K562 (cell line): ENCODE measurements around the gene VAC14. TPM values are rescaled to one million over a fixed set of nuclear protein-coding genes. Genes with fewer than 3 reads are reported as not detected.

ENCODE experiments used
- BRCA1 ChIP-seq, 2 experiments: fragments of 450-650 bp in 1 of 2; sonication (generic) in 1 of 2; formaldehyde crosslinking in 1 of 2; IDR thresholded peaks; 2 replicates each; pipeline versions ENCODE4 v1.5.0 to v1.6.1; 2017 to 2020; ENCODE audit warnings: mild to moderate bottlenecking in 1 of 2, missing genetic modification reagents in 1 of 2
- CREB3L1 ChIP-seq: fragments of 450-650 bp; IDR thresholded peaks from 2 replicates; pipeline ENCODE4 v1.6.1; 2014; ENCODE audit warnings: low read depth, mild to moderate bottlenecking, moderate library complexity, borderline replicate concordance
- CTBP1 ChIP-seq: fragments of 450-650 bp; IDR thresholded peaks from 2 replicates; pipeline ENCODE4 v1.6.1; 2016; ENCODE audit warnings: borderline replicate concordance
- ELF4 ChIP-seq: fragments of 450-650 bp; formaldehyde crosslinking; IDR thresholded peaks from 2 replicates; pipeline ENCODE4 v1.4.0; 2022; ENCODE audit warnings: missing genetic modification characterization
- FOXM1 ChIP-seq, 2 experiments: fragments of 450-650 bp in 1 of 2; sonication (generic) in 1 of 2; formaldehyde crosslinking in 1 of 2; IDR thresholded peaks; 2 replicates each; pipeline versions ENCODE4 v1.6.1 to v1.9.0; 2017 to 2022; ENCODE audit warnings: low read depth in 2 of 2, mild to moderate bottlenecking in 2 of 2, missing genetic modification reagents in 1 of 2, moderate library complexity in 1 of 2
- FOXP1 ChIP-seq: sonication (generic); formaldehyde crosslinking; IDR thresholded peaks from 2 replicates; pipeline ENCODE4 v1.8.0; 2022; ENCODE audit warnings: mild to moderate bottlenecking, missing genetic modification reagents
- HLTF ChIP-seq: fragments of 450-650 bp; IDR thresholded peaks from 2 replicates; pipeline ENCODE4 v1.6.1; 2016
- HNRNPL ChIP-seq: fragments of 200-400 bp; formaldehyde crosslinking; IDR thresholded peaks from 2 replicates; pipeline ENCODE4 v1.6.1; 2017; ENCODE audit warnings: low read depth, mild to moderate bottlenecking, low read length
- JUN ChIP-seq, 2 experiments: sonication (generic) in 1 of 2; formaldehyde crosslinking in 1 of 2; IDR thresholded peaks; 2 replicates each; pipeline versions ENCODE4 v1.6.1 to v1.8.0; 2012 to 2022; ENCODE audit warnings: borderline replicate concordance in 2 of 2, mild to moderate bottlenecking in 2 of 2, improper control_type of control experiment in 1 of 2, low read depth in 1 of 2, low read length in 1 of 2, missing genetic modification reagents in 1 of 2
- MAZ ChIP-seq, 2 experiments: fragments of 450-650 bp in 1 of 2; sonication (generic) in 1 of 2; formaldehyde crosslinking; IDR thresholded peaks in 1 of 2; conservative IDR thresholded peaks in 1 of 2; 2 replicates each; pipeline versions ENCODE4 v1.4.0 to v1.5.0; 2020; ENCODE audit warnings: mild to moderate bottlenecking in 1 of 2, missing genetic modification reagents in 1 of 2
- MEF2D ChIP-seq: conservative IDR thresholded peaks from 2 replicates; pipeline ENCODE4 v1.6.1; 2016; ENCODE audit warnings: low read depth, missing genetic modification characterization, missing compliant biosample characterization
- MTA2 ChIP-seq: fragments of 450-650 bp; IDR thresholded peaks from 2 replicates; pipeline ENCODE4 v1.6.1; 2016; ENCODE audit warnings: low read depth
- MTA3 ChIP-seq: fragments of 450-650 bp; formaldehyde crosslinking; IDR thresholded peaks from 2 replicates; pipeline ENCODE4 v1.6.1; 2017; ENCODE audit warnings: mild to moderate bottlenecking, borderline replicate concordance
- NCOA1 ChIP-seq: fragments of 450-650 bp; IDR thresholded peaks from 2 replicates; pipeline ENCODE4 v1.6.1; 2016; ENCODE audit warnings: low read depth
- POLR2B ChIP-seq: fragments of 450-650 bp; IDR thresholded peaks from 2 replicates; pipeline ENCODE4 v1.6.1; 2018; ENCODE audit warnings: low read depth; ENCODE audit not compliant: partially characterized antibody
- SREBF2 ChIP-seq: sonication (generic); formaldehyde crosslinking; IDR thresholded peaks from 2 replicates; pipeline ENCODE4 v1.4.0; 2020; ENCODE audit warnings: mild to moderate bottlenecking, missing genetic modification reagents
- TAF15 ChIP-seq: fragments of 200-400 bp; formaldehyde crosslinking; IDR thresholded peaks from 2 replicates; pipeline ENCODE4 v1.6.1; 2017; ENCODE audit warnings: mild to moderate bottlenecking, low read depth, low read length, moderate library complexity
- WHSC1 ChIP-seq: IDR thresholded peaks from one replicate; pipeline ENCODE4 v1.6.1; 2012; ENCODE audit warnings: low read length, control low read depth, inconsistent platforms
- ZFP36 ChIP-seq: fragments of 150-350 bp; IDR thresholded peaks from 2 replicates; pipeline ENCODE4 v1.6.1; 2018; ENCODE audit warnings: low read length, low read depth; ENCODE audit not compliant: partially characterized antibody
- ZNF639 ChIP-seq, 2 experiments: fragments of 200-800 bp in 1 of 2; sonication (Bioruptor generic) in 1 of 2; sonication (generic) in 1 of 2; formaldehyde crosslinking in 1 of 2; IDR thresholded peaks in 1 of 2; conservative IDR thresholded peaks in 1 of 2; 2 replicates each; pipeline versions ENCODE4 v1.5.0 to v1.6.1; 2016 to 2020; ENCODE audit warnings: missing compliant biosample characterization in 1 of 2, missing genetic modification characterization in 1 of 2, missing genetic modification reagents in 1 of 2
- ZNF740 ChIP-seq, 3 experiments: fragments of 200-800 bp in 1 of 3; sonication (Bioruptor generic) in 1 of 3; sonication (generic) in 1 of 3; formaldehyde crosslinking in 1 of 3; IDR thresholded peaks; 2 replicates each; pipeline versions ENCODE4 v1.6.1 to v1.8.0; 2016 to 2022; ENCODE audit warnings: mild to moderate bottlenecking in 2 of 3, missing compliant biosample characterization in 2 of 3, missing genetic modification characterization in 2 of 3, missing genetic modification reagents in 1 of 3
- polyA plus RNA-seq, 8 experiments: library from polyadenylated mRNA; depleted of rRNA in 4 of 8; stranded (reverse) in 5 of 8; unstranded in 3 of 8; fragments of >200 nt; fragmentation: Nextera tagmentation in 2 of 8; fragmentation: Illumina TruSeq in 1 of 8; extraction: Ambion mirVana in 2 of 8; extraction: Trizol in 1 of 8; gene quantifications; 2 replicates each; pipeline versions ENCODE4 v1.2.1 to v1.2.3, GENCODE V29; 2011 to 2014; ENCODE audit warnings: inconsistent platforms in 1 of 8, missing spikeins in 1 of 8
- total RNA-seq, 7 experiments: library from RNA; depleted of rRNA in 6 of 7; stranded (reverse); fragments of >200 nt in 6 of 7; fragmentation: Illumina TruSeq in 2 of 7; extraction: Trizol in 2 of 7; gene quantifications; 2 replicates each; pipeline versions ENCODE4 v1.2.1 to v1.2.3, GENCODE V29; 2011 to 2021; ENCODE audit warnings: low replicate concordance in 1 of 7

The VAC14 gene
- total and polyA plus RNA-seq, 9 of the 15 experiments (the other 6 are each of a cell fraction or from before 2014, with no cell fraction given): 1.3 to 41.6 (median 26.6) TPM

GRCh38 chr16:70695331-70696070 is 105.5 kb downstream of the VAC14 start (continued):
- TF ChIP-seq FOXP1 (CRISPR knock-in tag): peak; percentile 73; the same call in 1 of the 2 replicates
- TF ChIP-seq SREBF2 (CRISPR knock-in tag): no peak
- peak; percentile 12; the same call in 1 of the 2 replicates for TF ChIP-seq JUN (IDR thresholded peaks at IDR 0.05; ENCODE audit: borderline replicate concordance, low read depth, low read length)
- 0 out of 2 replicates have a peak, but pooled peaks have one; percentile 49 for TF ChIP-seq JUN (CRISPR knock-in tag; IDR thresholded peaks at IDR 0.05; ENCODE audit: borderline replicate concordance)
- peak; percentile 46; the same call in 1 of the 2 replicates for TF ChIP-seq FOXM1 (IDR thresholded peaks at IDR 0.05; ENCODE audit: low read depth)
- TF ChIP-seq FOXM1 (CRISPR knock-in tag; IDR thresholded peaks at IDR 0.05; ENCODE audit: low read depth): no peak
- TF ChIP-seq NCOA1: peak; percentile 54; the same call in 1 of the 2 replicates
- no peak for TF ChIP-seq WHSC1
- TF ChIP-seq ZNF740 (CRISPR knock-in tag; IDR thresholded peaks at IDR 0.05): peak; percentile 83; the same call in 1 of the 2 replicates
- no peak for TF ChIP-seq ZNF740 (tag; IDR thresholded peaks at IDR 0.05)
- TF ChIP-seq CREB3L1: peak; percentile 41; the same call in 1 of the 2 replicates
- 0 out of 2 replicates have a peak, but pooled peaks have one; percentile 45 for TF ChIP-seq MEF2D (tag)
- peak; percentile 54; the same call in 1 of the 2 replicates for TF ChIP-seq HLTF
- peak; percentile 89 for TF ChIP-seq CTBP1
- no peak for TF ChIP-seq TAF15
- TF ChIP-seq BRCA1 (IDR thresholded peaks at IDR 0.05): no peak
- TF ChIP-seq BRCA1 (CRISPR knock-in tag; IDR thresholded peaks at IDR 0.05): no peak
- no peak for TF ChIP-seq POLR2B
- TF ChIP-seq ELF4 (CRISPR knock-in tag): 0 out of 2 replicates have a peak, but pooled peaks have one; percentile 63
- peak; percentile 93 for TF ChIP-seq MTA2
- TF ChIP-seq HNRNPL: peak; percentile 85; the same call in 1 of the 2 replicates
- peak; percentile 93 for TF ChIP-seq MTA3
- peak; percentile 24 for TF ChIP-seq ZFP36
- TF ChIP-seq ZNF639 (CRISPR knock-in tag; conservative IDR thresholded peaks at IDR 0.05 in 1 of 2, IDR thresholded peaks at IDR 0.05 in 1 of 2): 0 out of 4 replicates have a peak, but pooled peaks of 1 of the 2 experiments have one; percentile 45
- peak; percentile 80 to 85 for TF ChIP-seq MAZ (CRISPR knock-in tag; conservative IDR thresholded peaks at IDR 0.05 in 1 of 2, IDR thresholded peaks at IDR 0.05 in 1 of 2)
